Natural killer cell (primary cell): Measurements from ENCODE around the gene SMIM20. TPM values are rescaled to one million over a fixed set of nuclear protein-coding genes. Genes with fewer than 3 reads are reported as not detected.

Experiments used
- ATAC-seq, 3 donors: fragments of 150-1000 bp in 2 of 3; fragments of 200-7000 bp in 1 of 3; cut with Tn5 transposase; 1 replicate in 1 of 3; 2 replicates in 2 of 3; pipeline ENCODE4 v1.10.0; 2021; ENCODE audit warnings: mild to moderate bottlenecking in 2 of 3, moderate library complexity in 2 of 3
- DNase-seq, 2 donors: peaks; one replicate each; pipeline versions ENCODE4 v3.0.0 to v3.0.0-alpha.2; 2013 to 2021; ENCODE audit warnings: mixed read lengths in 1 of 2
- H3K27ac ChIP-seq: one replicate; pipeline ENCODE4 v1.5.1; 2013; ENCODE audit warnings: mild to moderate bottlenecking, low read length
- H3K27me3 ChIP-seq: one replicate; pipeline ENCODE4 v1.6.1; 2013; ENCODE audit warnings: low read length; ENCODE audit not compliant: control insufficient read depth, insufficient read depth
- H3K36me3 ChIP-seq: one replicate; pipeline ENCODE4 v1.6.1; 2013; ENCODE audit warnings: low read length; ENCODE audit not compliant: control insufficient read depth, insufficient read depth
- H3K4me1 ChIP-seq: one replicate; pipeline ENCODE4 v1.6.1; 2013; ENCODE audit warnings: low read length; ENCODE audit not compliant: control insufficient read depth, insufficient read depth
- H3K4me3 ChIP-seq: one replicate; pipeline ENCODE4 v1.5.1; 2013; ENCODE audit warnings: low read length
- H3K9me3 ChIP-seq: one replicate; pipeline ENCODE4 v1.6.1; 2013; ENCODE audit warnings: low read length; ENCODE audit not compliant: control insufficient read depth, insufficient read depth
- H3K27ac Mint-ChIP-seq, 2 donors: one replicate each; pipeline ENCODE4 v1.8.0; 2022; ENCODE audit warnings: mild to moderate bottlenecking in 2 of 2, mixed read lengths in 2 of 2, moderate library complexity in 1 of 2
- H3K27me3 Mint-ChIP-seq, 2 donors: one replicate each; pipeline ENCODE4 v1.8.0; 2022; ENCODE audit warnings: low read depth in 2 of 2, mixed read lengths in 2 of 2
- H3K36me3 Mint-ChIP-seq: one replicate; pipeline ENCODE4 v1.8.0; 2022; ENCODE audit warnings: mixed read lengths
- H3K4me1 Mint-ChIP-seq, 2 donors: one replicate each; pipeline ENCODE4 v1.8.0; 2022; ENCODE audit warnings: mixed read lengths in 2 of 2
- H3K4me3 Mint-ChIP-seq: one replicate; pipeline ENCODE4 v1.8.0; 2022; ENCODE audit warnings: mild to moderate bottlenecking, moderate library complexity, mixed read lengths
- H3K9me3 Mint-ChIP-seq, 2 donors: one replicate each; pipeline ENCODE4 v1.8.0; 2022; ENCODE audit warnings: mixed read lengths in 2 of 2
- WGBS: methylation state at CpG from one replicate; pipeline ENCODE4 v1.1.7; 2013; ENCODE audit warnings: missing lambda C conversion rate; ENCODE audit not compliant: insufficient coverage; 5-methylcytosine and 5-hydroxymethylcytosine counted together
- intact Hi-C: fragments of 100-400 bp; cut with micrococcal nuclease; formaldehyde crosslinking; loops from one replicate; pipeline ENCODE4 v1.14.2; 2022
- total RNA-seq, 4 donors: library from RNA; stranded (reverse); fragments of 120-200 nt in 1 of 4; gene quantifications; one replicate each; pipeline versions ENCODE4 v1.2.3 to v1.2.4, GENCODE V29; 2013 to 2022
- TF ChIP-seq, protein P1 (sequence below): fragments of 200-600 bp; IDR thresholded peaks from one replicate; pipeline ENCODE4 v1.8.0; 2022; ENCODE audit warnings: antibody characterized with exemption

Gene SMIM20
- total RNA-seq, 3 donors from 2014 or later (not counting 1 experiment from before 2014, with no cell fraction given), result 10.3 to 11.5 (median 10.3) TPM

DNA sequence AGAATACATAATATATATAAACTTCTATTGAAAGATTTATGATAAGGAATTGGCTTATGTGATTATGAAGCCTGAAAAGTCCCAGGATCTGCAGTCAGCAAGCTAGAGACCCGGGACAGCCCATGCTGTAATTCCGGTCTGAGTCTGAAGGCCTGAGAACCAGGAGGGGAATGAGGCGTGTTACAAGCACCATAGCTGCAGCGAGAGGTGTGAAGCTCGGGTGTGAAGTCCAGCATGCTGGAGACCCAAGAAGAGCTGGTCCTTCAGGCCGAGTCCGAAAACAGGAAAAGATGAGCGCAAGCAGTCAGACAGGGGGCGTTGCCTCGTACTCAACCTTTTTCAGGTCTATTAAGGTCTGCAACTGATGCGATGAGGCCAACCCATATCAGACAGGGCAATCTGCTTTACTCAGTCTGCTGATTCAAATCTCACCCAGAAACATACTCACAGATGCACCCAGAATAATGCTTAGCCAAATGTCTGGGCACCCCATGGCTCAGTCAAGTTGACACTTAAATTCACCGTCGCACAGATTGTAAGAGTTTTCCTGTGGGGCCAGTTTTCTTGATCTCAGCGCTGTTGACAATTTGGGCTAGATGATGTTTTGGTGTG lies 40.4 kb downstream of the SMIM20 start:
- intact Hi-C loops, result no loop called here
- WGBS, result 75% methylated on average over 14 of the region's 14 CpGs

GRCh38 chr4:25955705-25956104 lies 41.7 kb downstream of the SMIM20 start:
- Histone ChIP-seq H3K4me1 (no peaks in the 10 kb centered on the region), H3K9me3 (no peaks in the 10 kb centered on the region), H3K27me3 (no peaks in the 10 kb centered on the region), H3K27ac (no peak overlapping the region), H3K4me3 (no peak overlapping the region), H3K36me3 (no peaks in the 10 kb centered on the region)
- Mint-ChIP-seq H3K4me1 (no peaks in the 10 kb centered on the region), H3K36me3 (no peaks in the 10 kb centered on the region), H3K27ac (no peak overlapping the region), H3K27me3 (peaks cover 22 to 29% of the 10 kb centered on the region in 2 donors), H3K9me3 (no peaks in the 10 kb centered on the region), H3K4me3 (no peak overlapping the region)
- no peak for DNase-seq
- intact Hi-C loops, result no loop called here
- ATAC-seq, result no peak
- TF ChIP-seq, protein P1, sequence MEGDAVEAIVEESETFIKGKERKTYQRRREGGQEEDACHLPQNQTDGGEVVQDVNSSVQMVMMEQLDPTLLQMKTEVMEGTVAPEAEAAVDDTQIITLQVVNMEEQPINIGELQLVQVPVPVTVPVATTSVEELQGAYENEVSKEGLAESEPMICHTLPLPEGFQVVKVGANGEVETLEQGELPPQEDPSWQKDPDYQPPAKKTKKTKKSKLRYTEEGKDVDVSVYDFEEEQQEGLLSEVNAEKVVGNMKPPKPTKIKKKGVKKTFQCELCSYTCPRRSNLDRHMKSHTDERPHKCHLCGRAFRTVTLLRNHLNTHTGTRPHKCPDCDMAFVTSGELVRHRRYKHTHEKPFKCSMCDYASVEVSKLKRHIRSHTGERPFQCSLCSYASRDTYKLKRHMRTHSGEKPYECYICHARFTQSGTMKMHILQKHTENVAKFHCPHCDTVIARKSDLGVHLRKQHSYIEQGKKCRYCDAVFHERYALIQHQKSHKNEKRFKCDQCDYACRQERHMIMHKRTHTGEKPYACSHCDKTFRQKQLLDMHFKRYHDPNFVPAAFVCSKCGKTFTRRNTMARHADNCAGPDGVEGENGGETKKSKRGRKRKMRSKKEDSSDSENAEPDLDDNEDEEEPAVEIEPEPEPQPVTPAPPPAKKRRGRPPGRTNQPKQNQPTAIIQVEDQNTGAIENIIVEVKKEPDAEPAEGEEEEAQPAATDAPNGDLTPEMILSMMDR, result no peak
- WGBS, result 70% methylated on average over 3 of the region's 4 CpGs

More for the DNA sequence above, 40.4 kb downstream of the SMIM20 start:
- no peak overlapping the region for H3K27ac ChIP-seq
- no peak overlapping the region for H3K27ac Mint-ChIP-seq
- no peaks in the 10 kb centered on the region for H3K4me1 ChIP-seq
- ATAC-seq, result no peak
- H3K4me3 ChIP-seq, result no peak overlapping the region
- H3K4me1 Mint-ChIP-seq, result no peaks in the 10 kb centered on the region
- no peaks in the 10 kb centered on the region for H3K36me3 Mint-ChIP-seq
- no peaks in the 10 kb centered on the region for H3K36me3 ChIP-seq
- TF ChIP-seq, protein P1, result no peak
- DNase-seq, result no peak
- no peak overlapping the region for H3K4me3 Mint-ChIP-seq
- H3K27me3 ChIP-seq, result peaks cover 2% of the 10 kb centered on the region
- H3K9me3 ChIP-seq, result no peaks in the 10 kb centered on the region
- H3K27me3 Mint-ChIP-seq, result peaks cover 31 to 42% of the 10 kb centered on the region in 2 donors
- no peaks in the 10 kb centered on the region for H3K9me3 Mint-ChIP-seq

GRCh38 chr4:25956260-25956659 lies 42.2 kb downstream of the SMIM20 start:
- Histone ChIP-seq H3K4me3 (no peak overlapping the region), H3K4me1 (no peaks in the 10 kb centered on the region), H3K9me3 (no peaks in the 10 kb centered on the region), H3K36me3 (no peaks in the 10 kb centered on the region), H3K27ac (no peak overlapping the region), H3K27me3 (no peaks in the 10 kb centered on the region)
- H3K9me3 Mint-ChIP-seq, result no peaks in the 10 kb centered on the region
- no peak for ATAC-seq
- H3K4me3 Mint-ChIP-seq, result no peak overlapping the region
- intact Hi-C loops, result no loop called here
- 100% methylated on average over 1 of the region's 1 CpG for WGBS
- peaks cover 18 to 24% of the 10 kb centered on the region in 2 donors for H3K27me3 Mint-ChIP-seq
- H3K4me1 Mint-ChIP-seq, result no peaks in the 10 kb centered on the region
- TF ChIP-seq, protein P1, result no peak
- DNase-seq, result no peak
- no peaks in the 10 kb centered on the region for H3K36me3 Mint-ChIP-seq
- no peak overlapping the region for H3K27ac Mint-ChIP-seq

DNA sequence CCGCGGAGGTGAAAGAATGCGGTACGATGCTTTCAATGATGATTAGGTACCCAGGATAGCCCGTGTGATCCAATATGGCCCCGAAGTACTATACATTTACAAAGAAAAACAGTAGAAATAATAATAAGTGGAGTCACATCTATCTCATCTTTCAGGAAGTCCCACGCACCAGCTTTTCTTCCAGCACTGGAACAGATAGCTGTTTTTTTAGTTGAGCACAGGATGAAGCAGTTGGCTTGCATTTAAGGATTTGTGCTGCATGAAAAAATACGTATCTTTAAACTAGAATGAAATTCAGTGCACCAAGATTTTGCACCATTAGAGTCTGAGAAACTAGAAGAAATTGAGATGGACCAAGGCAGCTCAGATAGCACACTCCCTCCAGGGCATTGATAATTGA lies 44.1 kb downstream of the SMIM20 start:
- no peaks in the 10 kb centered on the region for H3K9me3 ChIP-seq
- ATAC-seq (no peak), DNase-seq (no peak)
- H3K27ac Mint-ChIP-seq, result no peak overlapping the region
- H3K4me3 Mint-ChIP-seq, result no peak overlapping the region
- H3K36me3 Mint-ChIP-seq, result no peaks in the 10 kb centered on the region
- H3K9me3 Mint-ChIP-seq, result no peaks in the 10 kb centered on the region
- H3K27ac ChIP-seq, result no peak overlapping the region
- H3K4me3 ChIP-seq, result no peak overlapping the region
- WGBS, result 96% methylated on average over 6 of the region's 8 CpGs
- intact Hi-C loops, result no loop called here
- no peaks in the 10 kb centered on the region for H3K4me1 Mint-ChIP-seq
- H3K27me3 ChIP-seq, result no peaks in the 10 kb centered on the region
- H3K36me3 ChIP-seq, result no peaks in the 10 kb centered on the region
- TF ChIP-seq, protein P1, result no peak
- H3K4me1 ChIP-seq, result no peaks in the 10 kb centered on the region
- peaks cover 20 to 23% of the 10 kb centered on the region in 2 donors for H3K27me3 Mint-ChIP-seq
